ENCODE measurements around the gene CDKN1B. TPM values are rescaled to one million over a fixed set of nuclear protein-coding genes. Genes with fewer than 3 reads are reported as not detected.
A peak's percentile ranks its signal among the peaks of the same experiment; 100 is the strongest.

CDKN1B gene
- total and polyA plus RNA-seq, 4 donors: 40.3 to 64.3 (median 51.8) TPM

- peaks cover 0 to 4% of the 10 kb centered on the region in 2 donors for H3K4me1 ChIP-seq (ENCODE audit: control insufficient read depth in 1 of 2, insufficient read depth in 2 of 2, low read length in 2 of 2)
- 45 to 56% methylated on average over 4 of the region's 4 CpGs for WGBS, 2 donors
- peak overlapping the region in 1 of 2 donors; percentile 23 for H3K27ac ChIP-seq (ENCODE audit: low read depth in 1 of 2, low read length in 2 of 2)
- H3K9me3 ChIP-seq (ENCODE audit: control insufficient read depth, low read length): no peaks in the 10 kb centered on the region
- intact Hi-C loops (cut with DNase I): loop anchor here in 1 of 2 donors (10.0 kb wide), 3 partner anchors 65 to 385 kb away; partner anchors contain the start of genes APOLD1 and GSG1
- DNase-seq: no peak
- ATAC-seq (ENCODE audit: low FRiP score): no peak
- H3K27me3 ChIP-seq (ENCODE audit: control insufficient read depth in 1 of 2, insufficient read depth in 2 of 2, low read length in 1 of 2): no peaks in the 10 kb centered on the region
- no peaks in the 10 kb centered on the region for H3K36me3 ChIP-seq (ENCODE audit: control insufficient read depth in 1 of 2, insufficient read depth in 2 of 2, low read length in 1 of 2)
- H3K4me3 ChIP-seq (ENCODE audit: low read length in 2 of 2): no peak overlapping the region
Measured at GRCh38 chr12:12720052-12720451, 2.9 kb downstream of the CDKN1B start.

GRCh38 chr12:12720672-12721161 lies 3.5 kb downstream of the CDKN1B start:
- ATAC-seq (ENCODE audit: low FRiP score): no peak
- intact Hi-C loops (cut with DNase I): loop anchor here in 1 of 2 donors (10.0 kb wide), 3 partner anchors 64 to 384 kb away; partner anchors contain the start of genes APOLD1 and GSG1

DNA sequence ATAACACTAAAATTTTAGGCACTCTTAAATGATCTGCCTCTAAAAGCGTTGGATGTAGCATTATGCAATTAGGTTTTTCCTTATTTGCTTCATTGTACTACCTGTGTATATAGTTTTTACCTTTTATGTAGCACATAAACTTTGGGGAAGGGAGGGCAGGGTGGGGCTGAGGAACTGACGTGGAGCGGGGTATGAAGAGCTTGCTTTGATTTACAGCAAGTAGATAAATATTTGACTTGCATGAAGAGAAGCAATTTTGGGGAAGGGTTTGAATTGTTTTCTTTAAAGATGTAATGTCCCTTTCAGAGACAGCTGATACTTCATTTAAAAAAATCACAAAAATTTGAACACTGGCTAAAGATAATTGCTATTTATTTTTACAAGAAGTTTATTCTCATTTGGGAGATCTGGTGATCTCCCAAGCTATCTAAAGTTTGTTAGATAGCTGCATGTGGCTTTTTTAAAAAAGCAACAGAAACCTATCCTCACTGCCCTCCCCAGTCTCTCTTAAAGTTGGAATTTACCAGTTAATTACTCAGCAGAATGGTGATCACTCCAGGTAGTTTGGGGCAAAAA lies 4.1 kb downstream of the CDKN1B start:
- intact Hi-C loops (cut with DNase I): loop anchor here in 1 of 2 donors (10.0 kb wide), 3 partner anchors 64 to 384 kb away; partner anchors contain the start of genes APOLD1 and GSG1
- H3K4me3 ChIP-seq (ENCODE audit: low read length in 2 of 2): no peak overlapping the region
- DNase-seq (no peak), ATAC-seq (ENCODE audit: low FRiP score) (no peak)
- no peaks in the 10 kb centered on the region for H3K36me3 ChIP-seq (ENCODE audit: control insufficient read depth in 1 of 2, insufficient read depth in 2 of 2, low read length in 1 of 2)
- WGBS, 2 donors: 42 to 44% methylated on average over 3 of the region's 3 CpGs
- no peaks in the 10 kb centered on the region for H3K4me1 ChIP-seq (ENCODE audit: control insufficient read depth in 1 of 2, insufficient read depth in 2 of 2, low read length in 2 of 2)
- H3K27me3 ChIP-seq (ENCODE audit: control insufficient read depth in 1 of 2, insufficient read depth in 2 of 2, low read length in 1 of 2): no peaks in the 10 kb centered on the region
- no peak overlapping the region for H3K27ac ChIP-seq (ENCODE audit: low read depth in 1 of 2, low read length in 2 of 2)
- H3K9me3 ChIP-seq (ENCODE audit: control insufficient read depth, low read length): no peaks in the 10 kb centered on the region

More at GRCh38 chr12:12720672-12721161, 3.5 kb downstream of the CDKN1B start:
- Histone ChIP-seq H3K4me3 (ENCODE audit: low read length in 2 of 2) (no peak overlapping the region), H3K27me3 (ENCODE audit: control insufficient read depth in 1 of 2, insufficient read depth in 2 of 2, low read length in 1 of 2) (no peaks in the 10 kb centered on the region), H3K9me3 (ENCODE audit: control insufficient read depth, low read length) (no peaks in the 10 kb centered on the region), H3K4me1 (ENCODE audit: control insufficient read depth in 1 of 2, insufficient read depth in 2 of 2, low read length in 2 of 2) (no peaks in the 10 kb centered on the region), H3K36me3 (ENCODE audit: control insufficient read depth in 1 of 2, insufficient read depth in 2 of 2, low read length in 1 of 2) (no peaks in the 10 kb centered on the region), H3K27ac (ENCODE audit: low read depth in 1 of 2, low read length in 2 of 2) (no peak overlapping the region)
- DNase-seq: no peak
- WGBS, 2 donors: 39 to 42% methylated on average over 4 of the region's 4 CpGs

- Histone ChIP-seq H3K4me3 (ENCODE audit: low read length in 2 of 2) (no peak overlapping the region), H3K4me1 (ENCODE audit: control insufficient read depth in 1 of 2, insufficient read depth in 2 of 2, low read length in 2 of 2) (no peaks in the 10 kb centered on the region), H3K27me3 (ENCODE audit: control insufficient read depth in 1 of 2, insufficient read depth in 2 of 2, low read length in 1 of 2) (no peaks in the 10 kb centered on the region), H3K36me3 (ENCODE audit: control insufficient read depth in 1 of 2, insufficient read depth in 2 of 2, low read length in 1 of 2) (no peaks in the 10 kb centered on the region), H3K27ac (ENCODE audit: low read depth in 1 of 2, low read length in 2 of 2) (no peak overlapping the region), H3K9me3 (ENCODE audit: control insufficient read depth, low read length) (no peaks in the 10 kb centered on the region)
- 65 to 67% methylated on average over 2 of the region's 2 CpGs for WGBS, 2 donors
- DNase-seq (no peak), ATAC-seq (ENCODE audit: low FRiP score) (no peak)
- intact Hi-C loops (cut with DNase I): loop anchor here in 1 of 2 donors (10.0 kb wide), 3 partner anchors 63 to 383 kb away; partner anchors contain the start of genes APOLD1 and GSG1
Measured at GRCh38 chr12:12721814-12722434, 4.8 kb downstream of the CDKN1B start.

- no peak overlapping the region for H3K4me3 ChIP-seq (ENCODE audit: low read length in 2 of 2)
- no peaks in the 10 kb centered on the region for H3K36me3 ChIP-seq (ENCODE audit: control insufficient read depth in 1 of 2, insufficient read depth in 2 of 2, low read length in 1 of 2)
- ATAC-seq (ENCODE audit: low FRiP score): no peak
- no peaks in the 10 kb centered on the region for H3K27me3 ChIP-seq (ENCODE audit: control insufficient read depth in 1 of 2, insufficient read depth in 2 of 2, low read length in 1 of 2)
- no peak for DNase-seq
- intact Hi-C loops (cut with DNase I): loop anchor here in 1 of 2 donors (10.0 kb wide), 3 partner anchors 62 to 382 kb away; partner anchors contain the start of genes APOLD1 and GSG1
- H3K4me1 ChIP-seq (ENCODE audit: control insufficient read depth in 1 of 2, insufficient read depth in 2 of 2, low read length in 2 of 2): no peaks in the 10 kb centered on the region
- H3K27ac ChIP-seq (ENCODE audit: low read depth in 1 of 2, low read length in 2 of 2): no peak overlapping the region
- WGBS, 2 donors: 2 to 3% methylated on average over 3 of the region's 3 CpGs
- H3K9me3 ChIP-seq (ENCODE audit: control insufficient read depth, low read length): no peaks in the 10 kb centered on the region
Measured at GRCh38 chr12:12722435-12723148, 5.4 kb downstream of the CDKN1B start.

- no peaks in the 10 kb centered on the region for H3K9me3 ChIP-seq (ENCODE audit: control insufficient read depth, low read length)
- WGBS, 2 donors: 6 to 8% methylated on average over 11 of the region's 11 CpGs
- DNase-seq (no peak), ATAC-seq (ENCODE audit: low FRiP score) (no peak)
- no peaks in the 10 kb centered on the region for H3K27me3 ChIP-seq (ENCODE audit: control insufficient read depth in 1 of 2, insufficient read depth in 2 of 2, low read length in 1 of 2)
- H3K36me3 ChIP-seq (ENCODE audit: control insufficient read depth in 1 of 2, insufficient read depth in 2 of 2, low read length in 1 of 2): no peaks in the 10 kb centered on the region
- H3K4me3 ChIP-seq (ENCODE audit: low read length in 2 of 2): peak overlapping the region; percentile 47 to 96
- peak overlapping the region; percentile 62 to 73 for H3K27ac ChIP-seq (ENCODE audit: low read depth in 1 of 2, low read length in 2 of 2)
- no peaks in the 10 kb centered on the region for H3K4me1 ChIP-seq (ENCODE audit: control insufficient read depth in 1 of 2, insufficient read depth in 2 of 2, low read length in 2 of 2)
- intact Hi-C loops (cut with DNase I): loop anchor here in 1 of 2 donors (10.0 kb wide), 3 partner anchors 62 to 382 kb away; partner anchors contain the start of genes APOLD1 and GSG1
Measured at GRCh38 chr12:12723149-12723680, 6.0 kb downstream of the CDKN1B start.

- intact Hi-C loops (cut with DNase I): loop anchor here in 1 of 2 donors (10.0 kb wide), 3 partner anchors 61 to 381 kb away; partner anchors contain the start of genes APOLD1 and GSG1
- 0% methylated on average over 87 to 89 of the region's 89 CpGs for WGBS, 2 donors
- Histone ChIP-seq H3K36me3 (ENCODE audit: control insufficient read depth in 1 of 2, insufficient read depth in 2 of 2, low read length in 1 of 2) (no peaks in the 10 kb centered on the region), H3K4me1 (ENCODE audit: control insufficient read depth in 1 of 2, insufficient read depth in 2 of 2, low read length in 2 of 2) (no peaks in the 10 kb centered on the region), H3K9me3 (ENCODE audit: control insufficient read depth, low read length) (no peaks in the 10 kb centered on the region), H3K27ac (ENCODE audit: low read depth in 1 of 2, low read length in 2 of 2) (peak overlapping the region; percentile 62 to 73), H3K4me3 (ENCODE audit: low read length in 2 of 2) (peak overlapping the region; percentile 47 to 96), H3K27me3 (ENCODE audit: control insufficient read depth in 1 of 2, insufficient read depth in 2 of 2, low read length in 1 of 2) (no peaks in the 10 kb centered on the region)
- DNase-seq (peak; percentile 72 to 85), ATAC-seq (ENCODE audit: low FRiP score) (peak; percentile 37)
Measured at GRCh38 chr12:12723681-12724420, 6.7 kb downstream of the CDKN1B start.
